ENCODE results near the gene GBX2.

GBX2 gene

GRCh38 chr2:236184701-236185100, 16.5 kb upstream of the GBX2 start:
- DNase-seq (no peak), ATAC-seq (ENCODE audit: insufficient read depth, low read depth) (no peak)
- no peak overlapping the region for H3K27ac ChIP-seq (ENCODE audit: low read length)
- H3K9ac ChIP-seq (ENCODE audit: low read depth, low read length) = no peak overlapping the region
- no peak overlapping the region for H3K4me3 ChIP-seq (ENCODE audit: low read depth in 1 of 2, low read length in 2 of 2)
- H3K36me3 ChIP-seq (ENCODE audit: insufficient read depth, low read length) = no peaks in the 10 kb centered on the region
- H4K20me1 ChIP-seq (ENCODE audit: insufficient read depth, low read length) = no peaks in the 10 kb centered on the region
- no peak overlapping the region for H3K4me2 ChIP-seq (ENCODE audit: insufficient read depth, low read length)
- no peaks in the 10 kb centered on the region for H3K79me2 ChIP-seq (ENCODE audit: insufficient read depth, low read length)
- H2AFZ ChIP-seq (ENCODE audit: low read depth, low read length) = no peak overlapping the region
- no peaks in the 10 kb centered on the region for H3K9me3 ChIP-seq (ENCODE audit: insufficient read depth, low read length, severe bottlenecking)
- no peak for TF ChIP-seq EZH2 (IDR thresholded peaks at IDR 0.05; ENCODE audit: borderline replicate concordance, low read depth, low read length, severe bottlenecking)
- no peak for TF ChIP-seq CTCF (IDR thresholded peaks at IDR 0.05; ENCODE audit: borderline replicate concordance, extremely low read depth, low read length, poor library complexity, severe bottlenecking)
- H3K4me1 ChIP-seq (ENCODE audit: insufficient read depth, low read length) = no peaks in the 10 kb centered on the region
- no peaks in the 10 kb centered on the region for H3K27me3 ChIP-seq (ENCODE audit: insufficient read depth, low read length, poor library complexity)

- Histone ChIP-seq H3K27ac (ENCODE audit: low read length) (no peak overlapping the region), H3K4me3 (ENCODE audit: low read depth in 1 of 2, low read length in 2 of 2) (no peak overlapping the region), H2AFZ (ENCODE audit: low read depth, low read length) (no peak overlapping the region), H3K4me1 (ENCODE audit: insufficient read depth, low read length) (no peaks in the 10 kb centered on the region), H3K36me3 (ENCODE audit: insufficient read depth, low read length) (no peaks in the 10 kb centered on the region), H3K9me3 (ENCODE audit: insufficient read depth, low read length, severe bottlenecking) (no peaks in the 10 kb centered on the region), H3K4me2 (ENCODE audit: insufficient read depth, low read length) (no peak overlapping the region), H3K27me3 (ENCODE audit: insufficient read depth, low read length, poor library complexity) (no peaks in the 10 kb centered on the region), H4K20me1 (ENCODE audit: insufficient read depth, low read length) (no peaks in the 10 kb centered on the region), H3K9ac (ENCODE audit: low read depth, low read length) (no peak overlapping the region), H3K79me2 (ENCODE audit: insufficient read depth, low read length) (no peaks in the 10 kb centered on the region)
- DNase-seq = peak; percentile 57
- ATAC-seq (ENCODE audit: insufficient read depth, low read depth) = peak; percentile 62; the same call in 2 of the 3 replicates
- TF ChIP-seq CTCF (IDR thresholded peaks at IDR 0.05; ENCODE audit: borderline replicate concordance, extremely low read depth, low read length, poor library complexity, severe bottlenecking) (peak; percentile 77), EZH2 (IDR thresholded peaks at IDR 0.05; ENCODE audit: borderline replicate concordance, low read depth, low read length, severe bottlenecking) (no peak)
These were observed 12.8 kb upstream of the GBX2 start for GRCh38 chr2:236180831-236181453.

GRCh38 chr2:236180076-236180816, 12.1 kb upstream of the GBX2 start:
- no peaks in the 10 kb centered on the region for H3K27me3 ChIP-seq (ENCODE audit: insufficient read depth, low read length, poor library complexity)
- H3K4me1 ChIP-seq (ENCODE audit: insufficient read depth, low read length) = no peaks in the 10 kb centered on the region
- TF ChIP-seq EZH2 (IDR thresholded peaks at IDR 0.05; ENCODE audit: borderline replicate concordance, low read depth, low read length, severe bottlenecking) (no peak), CTCF (IDR thresholded peaks at IDR 0.05; ENCODE audit: borderline replicate concordance, extremely low read depth, low read length, poor library complexity, severe bottlenecking) (no peak)
- no peak overlapping the region for H2AFZ ChIP-seq (ENCODE audit: low read depth, low read length)
- H3K4me3 ChIP-seq (ENCODE audit: low read depth in 1 of 2, low read length in 2 of 2) = no peak overlapping the region
- H3K9me3 ChIP-seq (ENCODE audit: insufficient read depth, low read length, severe bottlenecking) = no peaks in the 10 kb centered on the region
- no peak overlapping the region for H3K9ac ChIP-seq (ENCODE audit: low read depth, low read length)
- DNase-seq (no peak), ATAC-seq (ENCODE audit: insufficient read depth, low read depth) (no peak)
- H4K20me1 ChIP-seq (ENCODE audit: insufficient read depth, low read length) = no peaks in the 10 kb centered on the region
- H3K79me2 ChIP-seq (ENCODE audit: insufficient read depth, low read length) = no peaks in the 10 kb centered on the region
- H3K4me2 ChIP-seq (ENCODE audit: insufficient read depth, low read length) = no peak overlapping the region
- H3K36me3 ChIP-seq (ENCODE audit: insufficient read depth, low read length) = no peaks in the 10 kb centered on the region
- H3K27ac ChIP-seq (ENCODE audit: low read length) = no peak overlapping the region

Measured in DND-41 (cell line).